ENCODE results near the gene MYO5C. TPM values are rescaled to one million over a fixed set of nuclear protein-coding genes. Genes with fewer than 3 reads are reported as not detected.

The MYO5C gene
- total RNA-seq, 6 donors from 2014 or later, result 59.9 to 128 (median 84.5) TPM

DNA sequence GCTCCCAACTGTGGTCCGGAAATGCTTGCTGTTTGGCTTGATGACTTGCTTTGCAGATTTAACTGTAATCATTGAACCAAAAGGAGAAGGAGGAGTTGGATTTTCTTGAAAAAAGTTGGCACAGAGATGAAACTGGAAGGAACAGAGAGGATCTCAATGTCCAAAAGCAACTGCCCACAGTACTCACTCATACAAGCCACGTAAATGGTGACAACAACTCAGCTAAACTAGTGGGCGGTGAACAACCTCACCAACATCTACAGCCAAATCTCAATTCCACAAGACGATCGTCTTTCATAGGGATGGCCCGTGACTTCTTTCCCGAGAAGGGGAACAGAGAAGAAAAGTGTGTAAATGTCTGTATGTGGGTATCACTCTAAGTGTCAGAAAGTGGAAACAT, 48.1 kb downstream of the MYO5C start:
- Histone ChIP-seq H3K4me3 (no peak overlapping the region), H3K36me3 (peaks cover 0 to 14% (median 11%) of the 10 kb centered on the region in 4 donors), H3K4me1 (peaks cover 0 to 21% (median 0%) of the 10 kb centered on the region in 4 donors), H3K9me3 (no peaks in the 10 kb centered on the region), H3K27me3 (no peaks in the 10 kb centered on the region), H3K27ac (no peak overlapping the region)
- TF ChIP-seq, protein P1, sequence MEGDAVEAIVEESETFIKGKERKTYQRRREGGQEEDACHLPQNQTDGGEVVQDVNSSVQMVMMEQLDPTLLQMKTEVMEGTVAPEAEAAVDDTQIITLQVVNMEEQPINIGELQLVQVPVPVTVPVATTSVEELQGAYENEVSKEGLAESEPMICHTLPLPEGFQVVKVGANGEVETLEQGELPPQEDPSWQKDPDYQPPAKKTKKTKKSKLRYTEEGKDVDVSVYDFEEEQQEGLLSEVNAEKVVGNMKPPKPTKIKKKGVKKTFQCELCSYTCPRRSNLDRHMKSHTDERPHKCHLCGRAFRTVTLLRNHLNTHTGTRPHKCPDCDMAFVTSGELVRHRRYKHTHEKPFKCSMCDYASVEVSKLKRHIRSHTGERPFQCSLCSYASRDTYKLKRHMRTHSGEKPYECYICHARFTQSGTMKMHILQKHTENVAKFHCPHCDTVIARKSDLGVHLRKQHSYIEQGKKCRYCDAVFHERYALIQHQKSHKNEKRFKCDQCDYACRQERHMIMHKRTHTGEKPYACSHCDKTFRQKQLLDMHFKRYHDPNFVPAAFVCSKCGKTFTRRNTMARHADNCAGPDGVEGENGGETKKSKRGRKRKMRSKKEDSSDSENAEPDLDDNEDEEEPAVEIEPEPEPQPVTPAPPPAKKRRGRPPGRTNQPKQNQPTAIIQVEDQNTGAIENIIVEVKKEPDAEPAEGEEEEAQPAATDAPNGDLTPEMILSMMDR (IDR thresholded peaks at IDR 0.05), result no peak
- TF ChIP-seq EP300 (IDR thresholded peaks at IDR 0.05) (no peak), POLR2A (IDR thresholded peaks at IDR 0.05) (no peak), POLR2AphosphoS5 (IDR thresholded peaks at IDR 0.05) (no peak)
- ATAC-seq (ENCODE audit: low FRiP score in 2 of 2) (no peak), DNase-seq (no peak)
- WGBS, 2 donors, result 85 to 97% methylated on average over 7 of the region's 7 CpGs

DNA sequence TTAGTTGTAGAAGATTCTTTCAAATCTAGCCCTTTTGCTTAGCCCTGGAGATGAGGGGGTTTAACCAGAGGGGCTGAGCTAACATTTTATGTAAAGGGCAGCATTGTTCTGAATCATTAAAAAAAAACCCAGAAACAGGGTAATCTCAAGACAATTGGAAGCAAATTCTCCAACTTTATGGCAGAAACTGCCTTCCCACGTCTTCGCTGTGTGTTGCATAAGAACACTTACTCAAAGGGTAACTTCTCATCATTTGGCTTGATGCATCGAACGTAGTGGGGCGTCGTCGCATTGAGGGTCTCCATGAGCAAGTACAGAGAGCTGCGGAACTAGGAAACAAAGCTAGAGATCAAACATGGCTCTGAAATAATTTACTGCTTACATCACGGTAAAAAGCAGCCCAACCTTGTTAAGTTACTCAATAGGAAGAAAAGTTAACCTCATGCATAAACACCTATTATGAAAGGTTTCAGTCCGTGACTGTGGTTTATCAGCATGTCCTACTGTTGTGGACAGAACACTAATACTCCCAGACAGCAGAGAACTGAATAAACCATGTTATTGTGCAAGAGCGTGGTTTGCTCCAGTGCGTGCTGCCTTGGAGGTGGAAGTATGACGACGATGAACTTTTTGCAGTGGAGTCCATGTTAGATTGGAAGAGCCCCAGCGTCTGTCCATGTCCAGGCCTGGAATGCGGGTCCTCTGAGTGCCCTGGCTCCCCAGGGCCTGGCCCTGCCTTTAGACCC, 48.7 kb downstream of the MYO5C start:
- TF ChIP-seq POLR2A (IDR thresholded peaks at IDR 0.05) (no peak), EP300 (IDR thresholded peaks at IDR 0.05) (peak in 1 of 4 donors; percentile 39)
- H3K4me3 ChIP-seq, result no peak overlapping the region
- H3K4me1 ChIP-seq, result peaks cover 0 to 15% (median 0%) of the 10 kb centered on the region in 4 donors
- H3K27me3 ChIP-seq, result no peaks in the 10 kb centered on the region
- H3K27ac ChIP-seq, result no peak overlapping the region
- H3K36me3 ChIP-seq, result peaks cover 0 to 17% (median 11%) of the 10 kb centered on the region in 4 donors
- DNase-seq, result peak in 1 of 2 donors; percentile 47
- WGBS, 2 donors, result 63 to 81% methylated on average over 14 to 16 of the region's 16 CpGs
- H3K9me3 ChIP-seq, result no peaks in the 10 kb centered on the region
- ATAC-seq (ENCODE audit: low FRiP score in 2 of 2), result peak in 1 of 2 donors; percentile 69

DNA sequence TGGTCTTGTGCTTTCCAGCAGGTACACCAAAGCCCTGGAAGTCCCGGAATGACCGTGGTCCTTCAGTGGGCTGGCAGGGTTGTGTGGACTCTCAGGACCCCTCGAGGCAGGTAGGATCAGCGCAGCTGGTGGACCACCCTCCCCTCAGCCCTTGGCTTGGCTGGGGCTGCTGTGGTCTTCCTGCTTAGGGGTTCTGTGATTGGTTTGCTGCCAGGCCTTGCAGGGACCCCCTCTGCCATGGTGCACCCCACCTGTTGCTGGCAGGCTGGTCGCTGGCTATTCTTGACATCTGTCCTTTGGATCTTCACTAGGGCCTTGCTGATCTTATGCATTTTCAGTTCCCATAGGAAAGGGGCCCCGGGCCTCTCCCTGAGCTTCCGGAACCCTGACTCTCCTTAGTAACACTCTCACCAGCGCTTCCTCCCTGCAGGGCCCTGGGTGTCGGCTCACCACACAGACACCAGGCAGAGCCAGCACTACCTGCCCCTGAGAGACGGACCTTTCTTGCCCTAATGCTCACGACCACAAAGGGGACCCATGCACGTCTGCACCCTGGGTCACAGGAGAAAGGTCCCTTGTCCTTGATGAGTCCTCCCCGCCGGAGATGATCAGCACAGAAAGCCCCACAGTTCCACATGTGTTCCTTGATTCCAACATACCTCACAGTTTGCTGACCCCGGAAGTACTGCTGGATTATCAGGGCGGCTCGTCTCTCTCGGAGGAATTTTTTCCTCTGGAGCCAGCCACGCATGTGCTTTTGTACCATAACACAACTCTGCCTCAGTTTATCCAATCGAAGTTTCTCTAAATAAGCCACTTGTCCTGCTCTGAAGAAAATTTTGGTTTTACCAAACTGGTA, 51.7 kb downstream of the MYO5C start:
- 88 to 90% methylated on average over 19 to 20 of the region's 20 CpGs for WGBS, 2 donors
- Histone ChIP-seq H3K4me1 (no peaks in the 10 kb centered on the region), H3K36me3 (peaks cover 0 to 23% (median 11%) of the 10 kb centered on the region in 4 donors)

DNA sequence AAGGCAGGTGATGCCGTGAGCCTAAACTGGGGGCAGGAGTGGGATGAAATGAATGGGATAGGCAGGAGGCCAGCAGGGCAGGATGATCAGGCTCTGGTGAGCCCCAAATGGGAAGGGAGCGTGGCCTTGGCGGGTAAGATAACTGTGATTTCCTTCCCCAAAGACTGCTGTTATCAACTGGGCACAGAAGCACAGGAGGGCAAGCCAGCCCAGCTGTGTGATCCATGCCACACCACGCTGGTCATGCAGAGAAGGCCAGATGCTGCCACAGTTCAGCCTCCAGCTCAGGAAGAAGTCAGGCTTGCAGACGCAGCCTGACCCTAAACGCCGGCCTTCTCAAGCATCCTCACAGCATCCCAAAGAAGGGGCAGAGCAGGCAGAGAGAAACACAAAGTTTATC, 52.3 kb downstream of the MYO5C start:
- peaks cover 0 to 23% (median 11%) of the 10 kb centered on the region in 4 donors for H3K36me3 ChIP-seq
- DNase-seq (no peak), ATAC-seq (ENCODE audit: low FRiP score in 2 of 2) (no peak)
- no peak overlapping the region for H3K4me3 ChIP-seq
- TF ChIP-seq POLR2AphosphoS5 (IDR thresholded peaks at IDR 0.05) (no peak), POLR2A (IDR thresholded peaks at IDR 0.05) (no peak), EP300 (IDR thresholded peaks at IDR 0.05) (no peak)
- TF ChIP-seq, protein P1 (IDR thresholded peaks at IDR 0.05), result no peak
- no peaks in the 10 kb centered on the region for H3K4me1 ChIP-seq
- no peaks in the 10 kb centered on the region for H3K27me3 ChIP-seq
- no peak overlapping the region for H3K27ac ChIP-seq
- WGBS, 2 donors, result 80 to 90% methylated on average over 3 to 7 of the region's 7 CpGs
- H3K9me3 ChIP-seq, result no peaks in the 10 kb centered on the region

More for the DNA sequence above, 51.7 kb downstream of the MYO5C start:
- no peaks in the 10 kb centered on the region for H3K27me3 ChIP-seq
- TF ChIP-seq POLR2A (IDR thresholded peaks at IDR 0.05) (no peak), POLR2AphosphoS5 (IDR thresholded peaks at IDR 0.05) (no peak), EP300 (IDR thresholded peaks at IDR 0.05) (no peak)
- TF ChIP-seq, protein P1 (IDR thresholded peaks at IDR 0.05), result no peak
- H3K9me3 ChIP-seq, result no peaks in the 10 kb centered on the region
- H3K27ac ChIP-seq, result no peak overlapping the region
- no peak overlapping the region for H3K4me3 ChIP-seq
- ATAC-seq (ENCODE audit: low FRiP score in 2 of 2) (no peak), DNase-seq (no peak)

DNA sequence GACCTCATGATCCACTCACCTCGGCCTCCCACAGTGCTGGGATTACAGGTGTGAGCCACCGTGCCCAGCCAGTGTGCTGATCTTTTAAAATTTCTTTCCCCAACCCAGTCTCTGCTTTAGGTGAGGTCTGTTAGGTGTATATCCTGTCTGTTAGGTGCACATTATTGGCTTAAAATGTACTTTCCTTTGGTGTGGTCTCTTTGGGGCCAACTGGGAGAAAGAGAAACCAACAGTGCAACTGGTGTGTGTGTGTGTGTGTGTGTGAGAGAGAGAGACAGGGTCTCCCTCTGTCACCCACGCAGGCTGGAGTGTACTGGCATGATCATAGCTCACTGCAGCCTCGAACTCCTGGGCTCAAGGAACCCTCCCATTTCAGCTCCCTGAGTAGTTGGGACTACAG, 54.1 kb downstream of the MYO5C start:
- TF ChIP-seq EP300 (IDR thresholded peaks at IDR 0.05) (no peak), POLR2A (IDR thresholded peaks at IDR 0.05) (no peak), POLR2AphosphoS5 (IDR thresholded peaks at IDR 0.05) (no peak)
- TF ChIP-seq, protein P1 (IDR thresholded peaks at IDR 0.05), result no peak
- no peak overlapping the region for H3K27ac ChIP-seq

More for the DNA sequence above, 54.1 kb downstream of the MYO5C start:
- DNase-seq (no peak), ATAC-seq (ENCODE audit: low FRiP score in 2 of 2) (no peak)
- WGBS, 2 donors, result 88 to 94% methylated on average over 4 of the region's 4 CpGs
- Histone ChIP-seq H3K4me1 (no peaks in the 10 kb centered on the region), H3K4me3 (no peak overlapping the region), H3K27me3 (no peaks in the 10 kb centered on the region), H3K36me3 (peaks cover 0 to 16% (median 14%) of the 10 kb centered on the region in 4 donors), H3K9me3 (no peaks in the 10 kb centered on the region)

Data from upper lobe of left lung (tissue), 6 donors.